KOPT-K1 (cell line): ENCODE data around the gene TLE4.

Experiments
- H3K27ac ChIP-seq: fragments of 200-600 bp; sonication (generic); 2 replicates; pipeline ENCODE4 v1.5.1; 2016; ENCODE audit warnings: antibody characterized with exemption, mild to moderate bottlenecking, low read depth, low read length; ENCODE audit not compliant: poor library complexity, severe bottlenecking
- H3K36me3 ChIP-seq: fragments of 200-600 bp; sonication (generic); 2 replicates; pipeline ENCODE4 v1.5.1; 2017; ENCODE audit warnings: antibody characterized with exemption, mild to moderate bottlenecking, low read length, moderate library complexity; ENCODE audit not compliant: insufficient read depth
- H3K9me3 ChIP-seq: fragments of 200-600 bp; sonication (generic); 2 replicates; pipeline ENCODE4 v1.5.1; 2017; ENCODE audit warnings: antibody characterized with exemption, low read length, mild to moderate bottlenecking; ENCODE audit not compliant: insufficient read depth, poor library complexity, severe bottlenecking

TLE4 gene

GRCh38 chr9:79757881-79758669, 186.3 kb downstream of the TLE4 start:
- H3K9me3 ChIP-seq = no peaks in the 10 kb centered on the region
- H3K36me3 ChIP-seq = no peaks in the 10 kb centered on the region
- no peak overlapping the region for H3K27ac ChIP-seq

GRCh38 chr9:79759460-79759859, 187.7 kb downstream of the TLE4 start:
- no peak overlapping the region for H3K27ac ChIP-seq
- no peaks in the 10 kb centered on the region for H3K9me3 ChIP-seq
- no peaks in the 10 kb centered on the region for H3K36me3 ChIP-seq

- H3K36me3 ChIP-seq = no peaks in the 10 kb centered on the region
- no peak overlapping the region for H3K27ac ChIP-seq
- no peaks in the 10 kb centered on the region for H3K9me3 ChIP-seq
These were observed 190.3 kb downstream of the TLE4 start for GRCh38 chr9:79762070-79762469.

- Histone ChIP-seq H3K9me3 (no peaks in the 10 kb centered on the region), H3K36me3 (no peaks in the 10 kb centered on the region), H3K27ac (no peak overlapping the region)
These were observed 192.0 kb downstream of the TLE4 start for GRCh38 chr9:79763671-79764285.

- H3K9me3 ChIP-seq = no peaks in the 10 kb centered on the region
- no peaks in the 10 kb centered on the region for H3K36me3 ChIP-seq
- no peak overlapping the region for H3K27ac ChIP-seq
These were observed 192.6 kb downstream of the TLE4 start for GRCh38 chr9:79764374-79764773.

- Histone ChIP-seq H3K36me3 (no peaks in the 10 kb centered on the region), H3K27ac (no peak overlapping the region), H3K9me3 (no peaks in the 10 kb centered on the region)
These were observed 193.7 kb downstream of the TLE4 start for GRCh38 chr9:79765466-79765865.

- Histone ChIP-seq H3K9me3 (no peaks in the 10 kb centered on the region), H3K36me3 (no peaks in the 10 kb centered on the region), H3K27ac (no peak overlapping the region)
These were observed 194.3 kb downstream of the TLE4 start for GRCh38 chr9:79766091-79766490.

GRCh38 chr9:79768194-79768593, 196.4 kb downstream of the TLE4 start:
- no peak overlapping the region for H3K27ac ChIP-seq
- H3K9me3 ChIP-seq = no peaks in the 10 kb centered on the region
- no peaks in the 10 kb centered on the region for H3K36me3 ChIP-seq

GRCh38 chr9:79769476-79770275, 197.9 kb downstream of the TLE4 start:
- H3K36me3 ChIP-seq = no peaks in the 10 kb centered on the region
- H3K9me3 ChIP-seq = no peaks in the 10 kb centered on the region

GRCh38 chr9:79774356-79774755, 202.6 kb downstream of the TLE4 start:
- Histone ChIP-seq H3K36me3 (no peaks in the 10 kb centered on the region), H3K27ac (no peak overlapping the region), H3K9me3 (no peaks in the 10 kb centered on the region)

More at GRCh38 chr9:79769476-79770275, 197.9 kb downstream of the TLE4 start:
- no peak overlapping the region for H3K27ac ChIP-seq
